ENCODE measurements around the gene FFAR3. TPM values are rescaled to one million over a fixed set of nuclear protein-coding genes. Genes with fewer than 3 reads are reported as not detected.

Gene FFAR3
- total and polyA plus RNA-seq, 4 experiments from 2014 or later: not detected

GRCh38 chr19:35381926-35382325 lies 23.7 kb downstream of the FFAR3 start:
- H3K27me3 ChIP-seq (ENCODE audit: insufficient read depth, low read length): no peaks in the 10 kb centered on the region
- Mint-ChIP-seq H3K36me3 (peaks cover 2 to 3% of the 10 kb centered on the region in 2 donors), H3K9me3 (peaks cover 0 to 15% (median 7%) of the 10 kb centered on the region in 8 donors), H3K27me3 (peaks cover 8 to 14% of the 10 kb centered on the region in 2 donors), H3K4me1 (peaks cover 0 to 3% (median 0%) of the 10 kb centered on the region in 4 donors), H3K4me3 (no peak overlapping the region), H3K27ac (no peak overlapping the region)
- DNase-seq: no peak
- H3K4me3 ChIP-seq (ENCODE audit: low read length in 2 of 2): no peak overlapping the region
- intact Hi-C loops (cut with micrococcal nuclease): no loop called here
- CTCF ChIA-PET (ENCODE audit: partially characterized antibody): no interaction called here
- no peaks in the 10 kb centered on the region for H3K9me3 ChIP-seq (ENCODE audit: control insufficient read depth in 1 of 2, low read length in 2 of 2)
- no peaks in the 10 kb centered on the region for H3K4me1 ChIP-seq (ENCODE audit: insufficient read depth, low read length)
- no peaks in the 10 kb centered on the region for H3K36me3 ChIP-seq (ENCODE audit: insufficient read depth, low read length)
- POLR2A ChIA-PET (ENCODE audit: partially characterized antibody): no interaction called here
- H3K27ac ChIP-seq (ENCODE audit: low read depth, low read length): no peak overlapping the region

- CTCF ChIA-PET (ENCODE audit: partially characterized antibody): no interaction called here
- no peak for DNase-seq
- no peaks in the 10 kb centered on the region for H3K36me3 ChIP-seq (ENCODE audit: insufficient read depth, low read length)
- H3K27me3 ChIP-seq (ENCODE audit: insufficient read depth, low read length): no peaks in the 10 kb centered on the region
- H3K9me3 ChIP-seq (ENCODE audit: control insufficient read depth in 1 of 2, low read length in 2 of 2): no peaks in the 10 kb centered on the region
- peaks cover 6 to 13% of the 10 kb centered on the region in 2 donors for H3K27me3 Mint-ChIP-seq
- intact Hi-C loops (cut with micrococcal nuclease): no loop called here
- H3K36me3 Mint-ChIP-seq: peaks cover 2 to 3% of the 10 kb centered on the region in 2 donors
- H3K27ac Mint-ChIP-seq: peak overlapping the region in 1 of 7 donors; percentile 44
- H3K4me1 Mint-ChIP-seq: no peaks in the 10 kb centered on the region
- H3K9me3 Mint-ChIP-seq: peaks cover 0 to 16% (median 8%) of the 10 kb centered on the region in 8 donors
- no peak overlapping the region for H3K27ac ChIP-seq (ENCODE audit: low read depth, low read length)
- no peaks in the 10 kb centered on the region for H3K4me1 ChIP-seq (ENCODE audit: insufficient read depth, low read length)
- POLR2A ChIA-PET (ENCODE audit: partially characterized antibody): no interaction called here
- H3K4me3 Mint-ChIP-seq: no peak overlapping the region
- H3K4me3 ChIP-seq (ENCODE audit: low read length in 2 of 2): no peak overlapping the region
Observed at GRCh38 chr19:35383536-35383935, 25.3 kb downstream of the FFAR3 start.

GRCh38 chr19:35388277-35389054 lies 30.2 kb downstream of the FFAR3 start:
- no peak overlapping the region for H3K27ac ChIP-seq (ENCODE audit: low read depth, low read length)
- DNase-seq: no peak
- POLR2A ChIA-PET (ENCODE audit: partially characterized antibody): no interaction called here

GRCh38 chr19:35389192-35389861 lies 31.1 kb downstream of the FFAR3 start:
- no peak for DNase-seq
- H3K36me3 Mint-ChIP-seq: peaks cover 2 to 3% of the 10 kb centered on the region in 2 donors

More at GRCh38 chr19:35388277-35389054, 30.2 kb downstream of the FFAR3 start:
- Histone ChIP-seq H3K4me1 (ENCODE audit: insufficient read depth, low read length) (no peaks in the 10 kb centered on the region), H3K27me3 (ENCODE audit: insufficient read depth, low read length) (no peaks in the 10 kb centered on the region), H3K36me3 (ENCODE audit: insufficient read depth, low read length) (no peaks in the 10 kb centered on the region), H3K9me3 (ENCODE audit: control insufficient read depth in 1 of 2, low read length in 2 of 2) (no peaks in the 10 kb centered on the region), H3K4me3 (ENCODE audit: low read length in 2 of 2) (no peak overlapping the region)
- peaks cover 2 to 5% of the 10 kb centered on the region in 2 donors for H3K27me3 Mint-ChIP-seq
- H3K4me3 Mint-ChIP-seq: no peak overlapping the region
- intact Hi-C loops (cut with micrococcal nuclease): no loop called here
- H3K27ac Mint-ChIP-seq: peak overlapping the region in 1 of 7 donors; percentile 59
- peaks cover 0 to 16% (median 8%) of the 10 kb centered on the region in 8 donors for H3K9me3 Mint-ChIP-seq
- peaks cover 2 to 3% of the 10 kb centered on the region in 2 donors for H3K36me3 Mint-ChIP-seq
- H3K4me1 Mint-ChIP-seq: no peaks in the 10 kb centered on the region
- CTCF ChIA-PET (ENCODE audit: partially characterized antibody): interaction anchor here (1.7 kb wide), 1 partner anchor 107 kb away, joined by 3 read pairs; no protein-coding TSS in a partner anchor

GRCh38 chr19:35392742-35393715 lies 34.8 kb downstream of the FFAR3 start:
- Mint-ChIP-seq H3K4me1 (no peaks in the 10 kb centered on the region), H3K27ac (no peak overlapping the region), H3K4me3 (no peak overlapping the region), H3K36me3 (no peaks in the 10 kb centered on the region), H3K9me3 (no peaks in the 10 kb centered on the region), H3K27me3 (no peaks in the 10 kb centered on the region)
- CTCF ChIA-PET (ENCODE audit: partially characterized antibody): no interaction called here
- intact Hi-C loops (cut with micrococcal nuclease): no loop called here
- no peak overlapping the region for H3K4me3 ChIP-seq (ENCODE audit: low read length in 2 of 2)
- POLR2A ChIA-PET (ENCODE audit: partially characterized antibody): no interaction called here
- H3K27me3 ChIP-seq (ENCODE audit: insufficient read depth, low read length): no peaks in the 10 kb centered on the region
- no peaks in the 10 kb centered on the region for H3K9me3 ChIP-seq (ENCODE audit: control insufficient read depth in 1 of 2, low read length in 2 of 2)
- no peak for DNase-seq
- H3K27ac ChIP-seq (ENCODE audit: low read depth, low read length): no peak overlapping the region
- no peaks in the 10 kb centered on the region for H3K36me3 ChIP-seq (ENCODE audit: insufficient read depth, low read length)
- H3K4me1 ChIP-seq (ENCODE audit: insufficient read depth, low read length): no peaks in the 10 kb centered on the region

More at GRCh38 chr19:35389192-35389861, 31.1 kb downstream of the FFAR3 start:
- Mint-ChIP-seq H3K27me3 (peaks cover 0 to 2% of the 10 kb centered on the region in 2 donors), H3K27ac (no peak overlapping the region), H3K4me1 (no peaks in the 10 kb centered on the region), H3K9me3 (peaks cover 0 to 16% (median 8%) of the 10 kb centered on the region in 8 donors), H3K4me3 (no peak overlapping the region)
- H3K27ac ChIP-seq (ENCODE audit: low read depth, low read length): no peak overlapping the region
- ChIA-PET POLR2A (ENCODE audit: partially characterized antibody) (no interaction called here), CTCF (ENCODE audit: partially characterized antibody) (interaction anchor here (1.7 kb wide), 1 partner anchor 106 kb away, joined by 3 read pairs; no protein-coding TSS in a partner anchor)
- no peaks in the 10 kb centered on the region for H3K36me3 ChIP-seq (ENCODE audit: insufficient read depth, low read length)
- H3K4me1 ChIP-seq (ENCODE audit: insufficient read depth, low read length): no peaks in the 10 kb centered on the region
- H3K27me3 ChIP-seq (ENCODE audit: insufficient read depth, low read length): no peaks in the 10 kb centered on the region
- H3K9me3 ChIP-seq (ENCODE audit: control insufficient read depth in 1 of 2, low read length in 2 of 2): no peaks in the 10 kb centered on the region
- no peak overlapping the region for H3K4me3 ChIP-seq (ENCODE audit: low read length in 2 of 2)
- intact Hi-C loops (cut with micrococcal nuclease): no loop called here

GRCh38 chr19:35395382-35396199 lies 37.3 kb downstream of the FFAR3 start:
- Histone ChIP-seq H3K27me3 (ENCODE audit: insufficient read depth, low read length) (no peaks in the 10 kb centered on the region), H3K27ac (ENCODE audit: low read depth, low read length) (no peak overlapping the region), H3K9me3 (ENCODE audit: control insufficient read depth in 1 of 2, low read length in 2 of 2) (no peaks in the 10 kb centered on the region), H3K4me3 (ENCODE audit: low read length in 2 of 2) (no peak overlapping the region), H3K36me3 (ENCODE audit: insufficient read depth, low read length) (no peaks in the 10 kb centered on the region), H3K4me1 (ENCODE audit: insufficient read depth, low read length) (no peaks in the 10 kb centered on the region)
- ChIA-PET POLR2A (ENCODE audit: partially characterized antibody) (no interaction called here), CTCF (ENCODE audit: partially characterized antibody) (interaction anchor here (0.7 to 1.1 kb wide), 2 partner anchors 49 to 115 kb away, joined by 3 read pairs; no protein-coding TSS in a partner anchor)
- Mint-ChIP-seq H3K9me3 (no peaks in the 10 kb centered on the region), H3K4me1 (no peaks in the 10 kb centered on the region), H3K27ac (no peak overlapping the region), H3K4me3 (no peak overlapping the region), H3K27me3 (peaks cover 2% of the 10 kb centered on the region in 2 donors), H3K36me3 (no peaks in the 10 kb centered on the region)
- DNase-seq: no peak
- intact Hi-C loops (cut with micrococcal nuclease): no loop called here
